Prostate gland (tissue), 2 donors: Measurements from ENCODE around the gene PAIP2B. TPM values are rescaled to one million over a fixed set of nuclear protein-coding genes. Genes with fewer than 3 reads are reported as not detected.
"Not testable (repeated sequence)": the region's sequence is repeated elsewhere in the genome, so short reads cannot be mapped to it uniquely, and the experiment has no call there.

Experiments
- DNase-seq: peaks from one replicate; pipeline ENCODE4 v3.0.0-alpha.2; 2019; ENCODE audit warnings: low spot score
- H3K27ac ChIP-seq, 2 donors: fragments of 200-600 bp; sonication (generic); 2 replicates each; pipeline ENCODE4 v1.5.1; 2017 to 2019
- H3K27me3 ChIP-seq: fragments of 200-600 bp; sonication (generic); replicated peaks from 2 replicates; pipeline ENCODE4 v1.5.1; 2019; ENCODE audit not compliant: insufficient read depth
- H3K36me3 ChIP-seq, 2 donors: fragments of 200-600 bp; sonication (generic); 1 replicate in 1 of 2; 2 replicates in 1 of 2; pipeline versions ENCODE4 v1.5.1 to v1.8.1; 2017 to 2019
- H3K4me1 ChIP-seq: fragments of 200-600 bp; sonication (generic); replicated peaks from 2 replicates; pipeline ENCODE4 v1.5.1; 2019
- H3K4me3 ChIP-seq, 2 donors: fragments of 200-600 bp; sonication (generic); 2 replicates each; pipeline ENCODE4 v1.5.1; 2017 to 2019
- H3K9me3 ChIP-seq: fragments of 200-600 bp; sonication (generic); 2 replicates; pipeline ENCODE4 v1.5.1; 2017
- POLR2A ChIP-seq: fragments of 450-650 bp; IDR thresholded peaks from one replicate; pipeline ENCODE4 v1.6.1; 2016; ENCODE audit warnings: antibody characterized with exemption, mild to moderate bottlenecking
- POLR2AphosphoS5 ChIP-seq: sonication (generic); formaldehyde crosslinking; IDR thresholded peaks from one replicate; pipeline ENCODE4 v1.6.1; 2017; ENCODE audit warnings: antibody characterized with exemption
- WGBS: methylation state at CpG from one replicate; pipeline ENCODE4 v1.1.5; 2018; 5-methylcytosine and 5-hydroxymethylcytosine counted together
- intact Hi-C: fragments of 100-400 bp; cut with DNase I; formaldehyde crosslinking; loops from one replicate; pipeline ENCODE4 v1.14.2; 2022
- total RNA-seq, 2 donors: library from RNA; depleted of rRNA; stranded (reverse); fragments of >200 nt; gene quantifications; one replicate each; pipeline ENCODE4 v1.1.0, GENCODE V29; 2016
- TF ChIP-seq, protein P1 (sequence below), 4 experiments: fragments of 200-600 bp in 2 of 4; fragments of 450-650 bp in 2 of 4; sonication (generic) in 2 of 4; IDR thresholded peaks; 1 replicate in 3 of 4; 2 replicates in 1 of 4; pipeline ENCODE4 v1.5.1; 2016 to 2019; ENCODE audit warnings: antibody characterized with exemption in 4 of 4, mild to moderate bottlenecking in 2 of 4, moderate library complexity in 2 of 4

Gene PAIP2B
- total RNA-seq, 2 donors from 2014 or later, result 5.9 to 12.8 TPM

DNA sequence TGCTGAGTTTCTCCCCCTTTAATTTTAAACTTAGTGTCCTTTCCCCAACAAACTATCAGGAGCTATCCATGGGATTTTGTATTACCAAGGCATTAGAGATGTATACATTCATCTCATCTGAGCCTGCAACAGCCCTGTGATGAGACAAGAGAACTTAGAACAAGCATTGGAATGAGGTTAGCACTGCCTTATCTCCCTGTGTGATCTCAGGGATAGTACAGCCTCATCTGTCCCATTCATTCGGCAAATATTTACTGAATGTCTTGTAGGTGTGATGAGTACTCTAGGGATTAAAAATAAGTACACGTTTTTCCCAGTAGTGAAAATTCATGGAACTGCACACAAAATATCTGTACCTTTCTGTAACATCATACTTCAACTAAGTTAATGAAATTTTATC, 45.6 kb downstream of the PAIP2B start:
- H3K4me3 ChIP-seq, result no peak overlapping the region
- H3K4me1 ChIP-seq, result no peaks in the 10 kb centered on the region
- no peaks in the 10 kb centered on the region for H3K36me3 ChIP-seq
- intact Hi-C loops, result no loop called here
- WGBS, result 29% methylated on average over 2 of the region's 2 CpGs
- H3K27me3 ChIP-seq, result no peaks in the 10 kb centered on the region
- no peaks in the 10 kb centered on the region for H3K9me3 ChIP-seq
- H3K27ac ChIP-seq, result no peak overlapping the region
- DNase-seq, result no peak
- TF ChIP-seq, protein P1, sequence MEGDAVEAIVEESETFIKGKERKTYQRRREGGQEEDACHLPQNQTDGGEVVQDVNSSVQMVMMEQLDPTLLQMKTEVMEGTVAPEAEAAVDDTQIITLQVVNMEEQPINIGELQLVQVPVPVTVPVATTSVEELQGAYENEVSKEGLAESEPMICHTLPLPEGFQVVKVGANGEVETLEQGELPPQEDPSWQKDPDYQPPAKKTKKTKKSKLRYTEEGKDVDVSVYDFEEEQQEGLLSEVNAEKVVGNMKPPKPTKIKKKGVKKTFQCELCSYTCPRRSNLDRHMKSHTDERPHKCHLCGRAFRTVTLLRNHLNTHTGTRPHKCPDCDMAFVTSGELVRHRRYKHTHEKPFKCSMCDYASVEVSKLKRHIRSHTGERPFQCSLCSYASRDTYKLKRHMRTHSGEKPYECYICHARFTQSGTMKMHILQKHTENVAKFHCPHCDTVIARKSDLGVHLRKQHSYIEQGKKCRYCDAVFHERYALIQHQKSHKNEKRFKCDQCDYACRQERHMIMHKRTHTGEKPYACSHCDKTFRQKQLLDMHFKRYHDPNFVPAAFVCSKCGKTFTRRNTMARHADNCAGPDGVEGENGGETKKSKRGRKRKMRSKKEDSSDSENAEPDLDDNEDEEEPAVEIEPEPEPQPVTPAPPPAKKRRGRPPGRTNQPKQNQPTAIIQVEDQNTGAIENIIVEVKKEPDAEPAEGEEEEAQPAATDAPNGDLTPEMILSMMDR (IDR thresholded peaks at IDR 0.05), result no peak
- no peak for TF ChIP-seq POLR2A
- TF ChIP-seq POLR2AphosphoS5, result peak; percentile 34

- intact Hi-C loops, H3K36me3 ChIP-seq, H3K27me3 ChIP-seq, H3K9me3 ChIP-seq, H3K4me3 ChIP-seq, H3K4me1 ChIP-seq, H3K27ac ChIP-seq, DNase-seq: not testable (repeated sequence)
- 77% methylated on average over 8 of the region's 8 CpGs for WGBS
Observed at GRCh38 chr2:71178836-71179235, 48.1 kb downstream of the PAIP2B start.

DNA sequence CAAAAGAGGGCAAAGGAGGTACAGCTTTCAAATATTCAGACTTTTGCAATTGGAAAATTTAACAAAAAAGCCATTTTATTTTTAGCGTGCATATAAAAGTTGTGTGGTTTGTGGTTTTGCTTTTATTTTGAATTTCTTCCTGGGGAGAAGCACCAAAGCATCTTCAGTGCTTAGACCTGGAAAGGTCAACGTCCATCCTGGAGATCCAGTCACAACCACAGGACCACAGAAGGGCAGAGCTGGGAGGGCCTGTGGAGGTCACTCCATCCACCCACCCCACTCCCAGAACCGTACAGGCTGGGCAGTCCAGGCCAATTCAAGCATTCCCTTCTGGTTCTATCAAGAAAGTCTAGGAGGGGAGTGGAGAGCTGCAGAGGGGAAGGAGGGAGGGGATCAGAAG, 52.7 kb downstream of the PAIP2B start:
- Histone ChIP-seq H3K27ac (no peak overlapping the region), H3K4me3 (no peak overlapping the region), H3K27me3 (no peaks in the 10 kb centered on the region), H3K9me3 (no peaks in the 10 kb centered on the region), H3K36me3 (no peaks in the 10 kb centered on the region), H3K4me1 (no peaks in the 10 kb centered on the region)
- intact Hi-C loops, result no loop called here
- no peak for DNase-seq
- WGBS, result 63% methylated on average over 3 of the region's 3 CpGs
- TF ChIP-seq POLR2AphosphoS5, result no peak
- TF ChIP-seq, protein P1 (IDR thresholded peaks at IDR 0.05), result no peak
- no peak for TF ChIP-seq POLR2A

- H3K9me3 ChIP-seq, result no peaks in the 10 kb centered on the region
- DNase-seq, result no peak
- no peak for TF ChIP-seq POLR2A
- no peak for TF ChIP-seq POLR2AphosphoS5
- TF ChIP-seq, protein P1 (IDR thresholded peaks at IDR 0.05), result no peak
- no peak overlapping the region for H3K27ac ChIP-seq
- H3K36me3 ChIP-seq, result no peaks in the 10 kb centered on the region
- no peaks in the 10 kb centered on the region for H3K4me1 ChIP-seq
- no peak overlapping the region for H3K4me3 ChIP-seq
- H3K27me3 ChIP-seq, result no peaks in the 10 kb centered on the region
- intact Hi-C loops, result no loop called here
- 73% methylated on average over 1 of the region's 1 CpG for WGBS
Observed at GRCh38 chr2:71173096-71173495, 53.8 kb downstream of the PAIP2B start.

GRCh38 chr2:71166812-71167211, 60.1 kb downstream of the PAIP2B start:
- no peak for DNase-seq
- Histone ChIP-seq H3K9me3 (no peaks in the 10 kb centered on the region), H3K27me3 (no peaks in the 10 kb centered on the region), H3K4me3 (no peak overlapping the region), H3K27ac (no peak overlapping the region), H3K36me3 (no peaks in the 10 kb centered on the region), H3K4me1 (no peaks in the 10 kb centered on the region)
- 64% methylated on average over 3 of the region's 3 CpGs for WGBS
- TF ChIP-seq, protein P1 (IDR thresholded peaks at IDR 0.05), result no peak
- TF ChIP-seq POLR2A, result no peak
- TF ChIP-seq POLR2AphosphoS5, result no peak
- intact Hi-C loops, result no loop called here
